Activated CD4-positive, alpha-beta T cell treated with anti-CD3 and anti-CD28 coated beads, Interleukin-2, amount 50 U/mL, for 48 hours (primary cell): ENCODE data around the gene ANTXR1.
"Not testable (repeated sequence)": the region's sequence is repeated elsewhere in the genome, so short reads cannot be mapped to it uniquely, and the experiment has no call there.

ENCODE experiments used
- DNase-seq, 2 experiments: peaks; one replicate each; pipeline ENCODE4 v3.0.0-alpha.2; 2020

Gene ANTXR1

DNA sequence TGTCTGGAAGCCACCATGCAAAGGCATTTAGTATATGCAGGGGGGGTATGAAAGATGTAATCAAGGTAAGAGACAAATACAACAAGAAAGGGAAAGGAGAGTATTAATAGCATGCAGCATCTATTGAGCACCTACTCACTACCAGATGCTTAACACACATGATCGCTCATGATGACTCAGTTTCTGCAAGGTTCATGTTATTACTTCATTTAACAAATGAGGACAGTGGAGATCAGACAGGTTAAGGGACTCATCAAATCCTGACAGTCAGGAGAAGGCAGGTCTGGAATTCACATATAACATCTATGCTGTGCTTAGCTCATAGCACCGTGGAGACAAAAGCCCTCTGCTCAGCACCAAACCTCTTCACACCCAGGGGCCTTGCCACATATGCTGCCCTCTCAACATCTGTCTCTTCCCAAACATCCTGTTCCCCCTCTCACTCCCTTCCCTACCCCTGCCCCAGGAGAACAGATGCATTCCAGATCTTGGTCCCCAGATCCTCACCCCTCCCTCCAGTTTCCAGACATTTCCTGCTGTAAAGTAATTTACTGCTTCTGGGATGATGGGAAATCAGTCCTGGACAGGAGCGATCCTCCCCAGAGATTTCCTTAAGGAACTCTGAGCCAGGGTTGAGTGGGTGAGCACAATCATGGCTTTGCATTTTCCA lies 155.3 kb downstream of the ANTXR1 start:
- DNase-seq, result no peak

GRCh38 chr2:69168950-69169654 lies 156.1 kb downstream of the ANTXR1 start:
- no peak for DNase-seq

- peak in 1 of 2 experiments; percentile 6 for DNase-seq
These were observed 156.8 kb downstream of the ANTXR1 start for GRCh38 chr2:69169655-69170389.

- DNase-seq, result no peak
These were observed 157.7 kb downstream of the ANTXR1 start for GRCh38 chr2:69170661-69171060.

GRCh38 chr2:69171116-69171896 lies 158.3 kb downstream of the ANTXR1 start:
- DNase-seq, result no peak

DNA sequence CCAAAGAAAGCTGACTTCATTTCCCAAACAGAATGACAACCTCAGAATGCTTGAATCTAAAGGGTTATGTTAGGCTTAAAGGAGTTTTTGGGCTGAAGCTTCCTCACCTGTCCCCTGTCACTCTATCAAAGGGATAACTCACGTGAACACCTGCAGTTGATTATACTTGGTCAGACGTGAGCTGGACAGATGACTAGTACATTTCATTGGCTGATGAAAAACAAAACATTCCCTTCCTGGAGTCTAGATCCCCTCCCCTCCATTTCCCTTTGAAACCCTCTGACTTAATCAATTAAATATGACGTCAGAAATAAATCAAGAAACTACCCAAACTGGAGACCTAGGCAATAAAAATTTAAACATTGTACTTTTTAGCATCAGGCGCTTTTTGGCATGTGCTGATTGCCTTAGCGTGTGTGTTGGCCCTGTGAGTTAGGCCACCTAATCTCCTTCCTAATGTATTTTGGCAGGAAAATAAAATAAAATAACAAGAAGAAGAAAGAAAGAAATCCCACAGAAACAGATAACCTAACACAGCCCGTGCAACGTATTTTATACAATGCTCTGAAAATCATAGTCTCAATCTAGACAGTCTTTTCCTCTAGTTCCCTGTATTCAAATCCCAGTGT lies 159.0 kb downstream of the ANTXR1 start:
- DNase-seq, result no peak

GRCh38 chr2:69173706-69174105 lies 160.7 kb downstream of the ANTXR1 start:
- DNase-seq, result no peak

DNA sequence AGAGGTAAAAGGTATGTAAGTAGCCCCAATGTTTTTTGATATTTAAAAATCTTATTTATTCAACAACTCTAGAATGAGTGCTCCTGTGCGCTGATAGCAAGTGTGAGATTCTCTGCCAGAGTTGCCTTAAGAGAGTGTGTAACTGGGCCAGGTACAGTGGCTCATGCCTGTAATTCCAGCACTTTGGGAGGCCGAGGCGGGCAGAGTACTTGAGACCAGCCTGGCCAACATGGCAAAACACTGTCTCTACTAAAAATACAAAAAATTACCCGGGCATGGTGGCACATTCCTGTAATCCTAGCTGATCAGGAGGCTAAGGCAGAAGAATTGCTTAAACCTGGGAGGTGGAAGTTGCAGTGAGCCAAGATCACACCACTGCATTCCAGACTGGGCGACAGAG lies 161.2 kb downstream of the ANTXR1 start:
- not testable (repeated sequence) for DNase-seq

GRCh38 chr2:69175790-69176715 lies 163.1 kb downstream of the ANTXR1 start:
- no peak for DNase-seq

DNA sequence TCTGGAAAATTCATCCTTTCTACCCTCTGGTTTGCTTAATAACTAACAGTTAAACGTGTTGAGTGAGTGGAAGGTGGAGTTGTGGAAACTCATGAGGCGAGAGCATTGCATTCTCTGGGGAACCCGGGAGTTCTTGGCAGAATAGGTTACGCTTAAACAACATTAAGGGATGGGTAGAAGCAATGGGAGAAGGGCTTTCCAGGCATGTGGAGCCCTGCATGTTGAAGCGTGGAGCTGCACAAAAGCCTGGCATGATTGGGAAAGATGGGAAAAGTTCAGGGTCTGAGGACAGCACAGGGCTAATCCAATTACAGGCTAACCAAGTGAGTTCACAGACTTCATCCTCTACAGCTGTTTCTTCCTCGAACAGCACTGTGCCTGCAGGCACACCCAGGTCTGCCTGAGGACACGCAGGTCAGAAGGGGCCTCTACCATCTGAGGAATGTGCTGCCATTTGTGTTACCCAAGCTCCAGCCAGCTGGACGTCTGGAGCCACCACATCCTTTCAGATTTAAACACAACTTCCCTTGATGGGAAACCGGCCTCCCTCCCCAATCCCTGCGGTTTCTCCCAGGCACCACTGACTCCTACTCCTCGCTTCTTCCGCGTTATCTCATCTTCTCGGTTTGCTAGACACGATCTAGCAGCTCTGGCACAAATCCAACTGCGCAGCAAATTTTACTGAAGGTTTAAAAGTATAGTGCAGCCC lies 164.2 kb downstream of the ANTXR1 start:
- no peak for DNase-seq

GRCh38 chr2:69177785-69178636 lies 165.0 kb downstream of the ANTXR1 start:
- DNase-seq, result no peak

GRCh38 chr2:69178756-69179155 lies 165.8 kb downstream of the ANTXR1 start:
- DNase-seq, result no peak

- DNase-seq, result no peak
These were observed 167.2 kb downstream of the ANTXR1 start for GRCh38 chr2:69180227-69180626.

- DNase-seq, result no peak
These were observed 168.0 kb downstream of the ANTXR1 start for GRCh38 chr2:69180974-69181373.

GRCh38 chr2:69181806-69182427 lies 168.9 kb downstream of the ANTXR1 start:
- no peak for DNase-seq

GRCh38 chr2:69183659-69184058 lies 170.7 kb downstream of the ANTXR1 start:
- DNase-seq, result no peak

GRCh38 chr2:69184224-69184623 lies 171.2 kb downstream of the ANTXR1 start:
- no peak for DNase-seq

GRCh38 chr2:69185807-69186206 lies 172.8 kb downstream of the ANTXR1 start:
- DNase-seq, result no peak

- no peak for DNase-seq
These were observed 173.6 kb downstream of the ANTXR1 start for GRCh38 chr2:69186614-69187013.
